ENCODE results near the gene SLC25A26.
A peak's percentile ranks its signal among the peaks of the same experiment; 100 is the strongest.
"Not testable (repeated sequence)": the region's sequence is repeated elsewhere in the genome, so short reads cannot be mapped to it uniquely, and the experiment has no call there.

Gene SLC25A26, protein sequence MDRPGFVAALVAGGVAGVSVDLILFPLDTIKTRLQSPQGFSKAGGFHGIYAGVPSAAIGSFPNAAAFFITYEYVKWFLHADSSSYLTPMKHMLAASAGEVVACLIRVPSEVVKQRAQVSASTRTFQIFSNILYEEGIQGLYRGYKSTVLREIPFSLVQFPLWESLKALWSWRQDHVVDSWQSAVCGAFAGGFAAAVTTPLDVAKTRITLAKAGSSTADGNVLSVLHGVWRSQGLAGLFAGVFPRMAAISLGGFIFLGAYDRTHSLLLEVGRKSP

DNA sequence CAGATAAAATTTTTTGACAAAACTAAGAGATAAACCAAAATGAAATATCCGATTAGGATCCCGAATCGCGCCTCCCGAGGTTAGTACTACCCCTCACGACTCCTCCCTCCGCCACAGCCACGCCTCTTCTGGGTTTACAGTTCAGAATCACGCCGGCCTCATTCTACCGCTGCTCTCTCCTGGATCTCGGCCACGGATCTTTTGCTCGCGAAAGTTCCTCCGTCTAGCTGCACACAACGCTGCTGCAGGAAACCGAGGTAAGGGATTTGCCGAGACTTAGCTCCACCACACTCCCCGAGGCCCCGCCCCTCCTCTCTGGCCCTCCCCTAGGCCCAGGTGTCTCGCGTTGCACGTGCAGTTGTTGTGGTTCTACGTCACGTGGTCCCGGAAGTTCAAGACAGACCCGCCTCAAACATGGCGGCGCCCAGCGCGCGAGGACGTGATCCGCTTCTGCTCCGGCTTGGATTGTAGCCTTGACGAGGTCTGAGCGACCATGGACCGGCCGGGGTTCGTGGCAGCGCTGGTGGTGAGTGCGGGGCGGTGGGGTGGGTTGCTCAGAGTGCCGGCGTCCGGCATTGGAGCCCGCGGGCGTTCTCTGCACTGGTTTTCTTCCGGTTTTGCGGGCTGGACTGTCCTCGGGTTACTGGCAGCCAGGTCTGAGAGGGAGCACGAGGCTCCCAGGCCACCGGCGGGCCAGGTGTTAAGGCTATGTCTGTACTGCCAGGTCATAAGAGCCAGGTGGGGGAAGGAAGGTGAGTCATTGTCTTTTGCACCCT lies at the start of gene SLC25A26:
SLC25A26 (plus strand) TSS at position 400 of the 776 bp plus-strand sequence; CDS start at position 494, 94 bp downstream.
- DNase-seq, result peak; percentile 89 to 97

DNA sequence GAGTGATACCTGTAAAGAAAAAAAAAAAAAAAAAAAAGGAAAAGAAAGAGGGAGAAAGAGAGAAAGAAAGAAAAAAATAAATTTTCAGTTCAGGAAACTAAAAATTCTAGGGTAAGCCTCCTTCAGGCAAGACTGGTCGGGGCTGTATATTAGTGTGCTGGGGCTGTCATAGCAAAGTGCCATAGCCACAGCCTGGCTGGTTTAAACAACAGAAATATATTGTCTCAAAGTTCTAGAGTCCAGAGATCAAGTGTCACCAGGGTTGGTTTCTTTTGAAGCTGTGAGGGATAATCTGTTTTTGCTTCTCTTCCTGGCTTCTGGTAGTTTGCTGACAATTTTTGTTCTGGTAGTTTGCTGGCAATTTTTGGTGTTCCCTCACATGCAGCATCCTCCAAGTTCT lies 48.4 kb upstream of the SLC25A26 start:
- no peak for DNase-seq

DNA sequence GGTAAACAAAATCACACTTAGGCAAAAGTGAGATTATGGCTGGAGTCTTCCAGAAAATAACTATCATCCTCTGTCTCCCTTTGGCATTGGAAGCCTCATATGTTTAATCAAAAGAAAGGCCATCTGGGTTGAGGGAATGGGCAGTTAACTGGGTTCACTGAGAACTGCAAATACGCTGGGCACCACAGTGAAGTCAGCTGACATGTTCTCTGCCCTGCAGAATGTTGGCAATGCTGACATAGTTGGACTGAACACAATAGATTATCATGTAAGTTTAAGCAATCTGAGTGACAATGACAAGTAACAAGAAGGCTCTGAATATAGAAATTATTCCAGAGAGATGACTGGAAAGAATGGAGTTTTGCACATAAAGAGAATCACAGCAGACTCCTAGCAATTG lies 43.8 kb upstream of the SLC25A26 start:
- no peak for DNase-seq

DNA sequence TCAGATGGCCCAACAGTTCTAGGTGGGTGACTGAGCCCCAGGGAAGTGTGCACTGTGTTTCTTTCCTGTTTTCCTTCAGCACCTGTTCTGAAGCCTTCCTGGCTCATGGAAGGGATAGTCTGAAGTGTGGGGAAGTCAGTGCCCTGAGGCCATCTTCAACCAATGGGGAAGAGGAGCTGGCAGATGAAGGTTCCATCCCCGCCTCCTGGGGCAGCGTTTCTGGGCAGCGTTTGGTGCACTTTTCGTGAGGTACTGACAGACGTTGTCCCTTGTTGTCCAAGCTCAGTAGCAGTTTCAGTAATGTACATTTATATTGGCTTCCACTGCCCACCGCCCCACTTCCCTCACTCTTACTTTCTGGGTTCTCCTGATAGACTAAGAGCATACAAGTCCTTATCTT lies 42.6 kb upstream of the SLC25A26 start:
- no peak for DNase-seq

DNA sequence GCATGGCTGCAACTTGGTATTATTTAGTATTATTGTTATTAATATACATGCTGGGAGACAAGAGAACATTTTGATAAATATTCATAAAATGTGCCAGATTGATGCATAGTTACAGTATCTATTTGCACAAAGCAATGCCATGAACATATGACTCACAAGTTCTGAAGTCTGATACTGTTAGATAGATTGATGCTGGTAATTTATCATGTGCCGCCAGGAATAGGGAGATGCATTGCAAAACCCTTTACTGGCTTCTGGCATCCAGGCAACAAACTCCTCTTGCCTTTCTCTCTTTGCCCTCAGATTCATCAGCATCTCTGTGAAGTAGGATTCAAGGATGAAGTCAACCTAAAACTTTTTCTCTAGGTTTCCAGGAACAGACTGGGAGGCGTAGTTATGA lies 41.0 kb upstream of the SLC25A26 start:
- no peak for DNase-seq

DNA sequence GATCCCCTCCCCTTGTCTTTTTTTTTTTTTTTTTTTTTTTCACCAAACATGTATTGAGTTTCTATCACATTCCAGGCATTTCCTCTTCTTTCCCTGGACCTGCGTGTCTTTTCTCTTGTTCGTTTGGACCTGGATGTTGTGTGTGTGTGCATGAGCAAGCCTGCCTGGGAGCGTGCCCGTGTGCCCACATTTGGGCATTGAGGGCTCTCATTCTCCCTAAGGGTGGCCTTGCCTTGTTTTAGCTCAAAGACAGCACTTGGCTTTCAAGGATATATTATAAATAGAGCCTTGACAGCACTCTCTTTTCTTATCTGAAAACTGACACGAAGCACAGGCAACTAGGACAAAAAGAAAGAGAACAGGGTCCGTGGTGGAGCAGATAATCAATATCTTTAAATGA lies 39.0 kb upstream of the SLC25A26 start:
- no peak for DNase-seq

DNA sequence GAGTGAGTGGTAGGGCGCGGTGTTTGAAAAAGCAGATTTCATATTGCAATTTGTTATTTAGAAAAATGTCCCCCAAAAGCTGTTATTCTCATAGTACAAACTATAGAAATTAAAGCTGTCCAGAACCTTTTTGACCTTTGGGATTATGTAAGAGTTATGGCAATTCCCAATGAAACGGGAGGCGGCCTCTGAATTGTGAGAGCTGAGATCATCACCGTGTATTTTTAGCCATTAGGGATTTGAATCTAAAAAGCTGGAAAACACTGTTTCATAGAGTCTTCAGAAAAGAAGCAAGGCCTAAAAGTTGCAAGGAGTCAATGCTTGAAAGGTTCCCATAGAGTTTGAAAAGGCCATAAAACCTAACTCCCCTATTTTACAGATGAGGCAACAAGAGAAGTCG lies 38.6 kb upstream of the SLC25A26 start:
- no peak for DNase-seq

DNA sequence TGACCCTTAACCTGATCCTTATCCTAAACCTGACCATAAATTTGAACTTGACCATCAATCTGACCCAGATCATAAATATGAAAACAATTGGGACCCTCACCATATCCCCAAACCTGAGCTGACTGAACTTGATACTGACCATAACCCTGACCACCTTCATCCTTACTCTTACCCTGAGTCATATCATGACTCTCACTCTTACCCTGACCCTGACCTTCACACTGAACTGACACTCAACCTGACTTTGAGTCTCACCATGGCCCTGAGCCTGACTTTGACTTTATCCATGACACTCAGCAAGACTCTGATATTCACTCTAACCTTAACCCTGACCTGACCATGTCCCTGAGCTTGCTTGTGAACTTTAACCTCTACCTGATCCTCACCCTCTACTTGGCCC lies 34.3 kb upstream of the SLC25A26 start:
- DNase-seq, result no peak

DNA sequence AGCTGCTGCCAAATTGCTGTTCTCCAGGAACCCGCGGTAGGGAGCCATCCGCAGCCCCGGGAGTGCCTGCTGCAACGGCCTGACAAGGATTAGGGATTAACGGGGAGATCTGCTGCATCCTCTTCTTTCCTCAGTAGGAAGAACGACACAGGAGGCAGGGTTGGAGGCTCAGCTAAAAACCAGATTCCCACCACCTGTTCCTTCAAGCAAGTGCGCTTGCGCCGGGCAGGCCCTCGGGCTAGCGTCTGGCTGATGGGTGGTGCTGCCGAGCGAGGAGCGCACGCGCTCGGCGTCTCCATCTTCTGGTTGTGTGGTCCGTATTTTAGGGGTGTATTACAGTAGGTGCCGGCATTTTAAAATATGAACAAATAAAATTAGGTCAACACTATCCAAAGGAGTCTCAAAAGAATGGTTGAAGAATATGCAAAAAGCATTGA lies 25.4 kb upstream of the SLC25A26 start:
- no peak for DNase-seq

DNA sequence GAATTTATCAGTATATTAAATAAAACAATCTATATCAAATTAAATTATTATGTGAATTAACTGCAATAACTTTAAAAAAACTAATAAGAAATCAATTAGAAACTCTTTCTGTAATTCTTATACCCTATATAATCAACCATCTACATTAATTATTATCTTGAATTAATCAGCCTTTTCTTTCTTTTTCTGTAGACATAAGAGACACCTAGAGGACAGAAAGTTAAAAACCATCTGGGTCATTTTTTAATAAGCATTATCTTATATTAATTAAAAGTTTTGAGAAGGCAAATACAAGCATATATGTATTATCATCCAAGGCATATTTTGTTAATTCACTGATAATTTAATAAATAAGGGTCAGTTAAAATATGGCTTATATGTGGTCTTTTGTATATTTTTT lies 24.2 kb upstream of the SLC25A26 start:
- peak; percentile 19 to 38 for DNase-seq

DNA sequence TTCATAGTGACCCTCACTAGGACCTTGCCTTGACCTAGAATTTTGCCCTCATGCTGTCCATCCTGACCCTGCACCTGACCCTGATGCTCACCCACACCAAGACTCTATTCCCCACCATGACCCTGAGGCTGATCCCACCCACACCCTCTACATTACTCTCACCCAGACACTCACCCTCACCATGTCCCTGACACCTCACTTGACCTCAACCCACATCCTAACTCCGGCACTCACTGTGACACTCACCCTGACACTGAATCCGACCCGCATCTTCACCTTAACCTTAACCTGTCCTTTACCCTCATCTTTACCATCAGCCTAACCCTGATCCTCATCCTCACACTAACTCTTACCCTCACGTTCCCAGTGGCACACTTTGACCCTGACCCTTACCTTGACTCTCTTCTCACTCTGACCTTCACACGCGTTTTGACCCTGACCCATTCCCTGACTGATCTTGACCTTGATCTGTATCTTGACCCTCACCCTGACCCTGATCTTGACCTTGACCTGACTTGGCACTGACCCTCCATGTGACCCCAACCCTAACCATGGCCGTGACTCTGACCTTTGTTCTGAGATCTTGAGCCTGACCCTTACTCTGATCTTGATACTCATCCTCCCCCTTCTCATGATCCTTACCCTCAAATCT lies 22.2 kb upstream of the SLC25A26 start:
- DNase-seq, result no peak

DNA sequence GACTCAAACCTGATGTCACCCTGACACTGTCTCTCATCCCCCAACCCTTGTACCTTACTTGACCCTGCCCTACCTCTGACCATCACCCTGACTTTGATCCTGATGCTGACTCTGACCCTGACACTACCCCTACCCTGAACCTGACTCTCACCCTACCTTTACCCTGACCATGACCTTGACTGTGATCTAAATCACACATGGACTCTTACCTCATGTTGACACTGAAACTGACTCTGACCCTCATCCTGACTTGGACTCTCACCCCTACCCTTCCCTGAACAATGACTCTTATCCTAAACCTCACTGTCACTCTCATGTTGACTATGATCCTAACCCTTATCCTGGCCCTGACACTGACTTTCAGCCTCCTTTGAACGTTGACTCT lies 21.7 kb upstream of the SLC25A26 start:
- no peak for DNase-seq

DNA sequence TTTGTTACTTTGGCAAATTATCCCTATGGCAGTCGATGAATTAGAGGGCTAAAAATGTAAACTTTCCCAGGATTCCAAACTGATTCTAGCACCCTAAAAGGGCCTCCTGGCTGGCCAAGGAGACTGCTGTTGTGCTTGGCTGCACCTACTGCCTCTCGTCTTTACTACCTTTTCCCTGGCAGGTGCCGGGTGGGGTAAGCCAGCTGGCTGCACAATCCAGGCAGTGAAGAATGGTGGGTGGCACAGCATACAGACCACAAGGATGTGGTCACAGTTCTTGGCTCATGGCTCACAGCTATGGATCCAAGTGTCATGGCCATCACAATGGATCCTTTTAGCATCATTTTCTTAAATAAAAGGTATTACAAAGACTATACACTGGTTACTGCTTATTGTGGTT lies 20.7 kb upstream of the SLC25A26 start:
- no peak for DNase-seq

DNA sequence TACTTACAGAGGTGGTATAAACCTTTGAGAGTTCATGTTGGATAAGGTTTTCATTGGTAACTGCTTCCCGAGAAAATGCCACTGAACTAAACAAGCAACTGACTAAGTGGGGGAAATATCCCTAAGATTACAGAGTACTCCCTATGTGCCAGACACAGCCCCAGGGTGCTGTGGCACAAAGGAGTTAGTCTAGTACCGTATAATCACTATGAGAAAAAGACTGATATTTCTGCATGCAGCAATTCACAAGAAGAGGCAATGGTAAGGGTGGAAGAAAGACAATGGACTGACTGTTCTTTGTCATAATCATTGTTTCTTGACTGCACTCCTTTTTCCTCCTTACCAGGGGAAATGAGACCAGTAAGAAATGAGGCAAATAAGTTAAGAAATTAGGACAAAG lies 20.0 kb upstream of the SLC25A26 start:
- no peak for DNase-seq

DNA sequence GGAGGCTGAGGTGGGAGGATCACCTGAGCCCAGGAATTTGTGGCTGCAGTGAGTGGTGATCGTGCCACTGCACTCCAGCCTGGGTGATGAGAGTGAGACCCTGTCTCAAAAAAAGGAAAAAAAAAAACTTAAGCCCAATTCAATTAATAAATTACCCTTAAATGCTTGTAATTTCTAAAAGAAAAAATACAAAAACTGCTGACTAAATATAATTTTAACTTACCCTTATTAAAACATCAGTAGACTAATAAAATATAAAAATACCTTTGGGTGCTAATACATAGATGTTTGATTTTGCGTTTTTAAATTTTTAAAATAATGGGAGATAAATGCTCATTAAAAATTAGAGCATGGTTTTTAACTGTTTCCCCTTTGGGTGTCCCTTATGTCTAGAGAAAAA lies 17.5 kb upstream of the SLC25A26 start:
- DNase-seq, result no peak

DNA sequence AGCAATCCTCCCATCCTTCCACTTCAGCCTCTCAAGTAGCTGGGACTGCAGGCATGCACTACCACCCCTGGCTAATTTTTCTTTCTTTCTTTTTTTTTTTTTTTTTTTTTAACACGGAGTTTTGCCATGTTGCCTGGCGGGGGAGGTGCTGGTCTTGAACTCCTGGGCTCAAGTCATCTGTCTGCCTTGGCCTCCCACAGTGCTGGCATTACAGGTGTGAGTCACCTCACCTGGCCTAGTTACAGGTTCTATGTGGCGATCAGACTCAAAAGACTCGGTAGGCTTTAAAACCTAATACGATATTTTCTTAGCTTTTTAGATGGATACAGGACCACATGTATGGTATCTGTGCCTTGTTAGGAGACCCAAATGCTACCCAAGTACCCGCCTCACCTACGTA lies 14.0 kb upstream of the SLC25A26 start:
- no peak for DNase-seq

DNA sequence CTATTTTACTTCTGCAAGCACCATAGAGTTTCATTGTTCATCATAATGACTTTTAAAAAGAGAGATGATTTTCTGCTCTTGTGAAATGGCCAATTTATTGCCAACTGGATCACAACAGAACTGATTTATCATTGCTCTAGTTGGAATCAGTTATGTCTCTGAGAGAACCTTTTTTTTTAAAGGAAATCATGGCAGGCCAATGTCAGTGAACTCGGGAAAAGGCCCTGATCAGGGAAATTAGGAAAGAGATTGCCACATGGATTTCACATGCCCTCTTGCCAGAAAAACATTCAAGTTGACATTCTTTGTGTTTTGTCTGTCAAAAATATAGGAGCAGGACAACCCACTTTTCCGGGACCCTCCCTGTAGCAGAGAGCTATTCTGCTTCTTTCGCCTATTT lies 12.6 kb upstream of the SLC25A26 start:
- DNase-seq, result no peak

DNA sequence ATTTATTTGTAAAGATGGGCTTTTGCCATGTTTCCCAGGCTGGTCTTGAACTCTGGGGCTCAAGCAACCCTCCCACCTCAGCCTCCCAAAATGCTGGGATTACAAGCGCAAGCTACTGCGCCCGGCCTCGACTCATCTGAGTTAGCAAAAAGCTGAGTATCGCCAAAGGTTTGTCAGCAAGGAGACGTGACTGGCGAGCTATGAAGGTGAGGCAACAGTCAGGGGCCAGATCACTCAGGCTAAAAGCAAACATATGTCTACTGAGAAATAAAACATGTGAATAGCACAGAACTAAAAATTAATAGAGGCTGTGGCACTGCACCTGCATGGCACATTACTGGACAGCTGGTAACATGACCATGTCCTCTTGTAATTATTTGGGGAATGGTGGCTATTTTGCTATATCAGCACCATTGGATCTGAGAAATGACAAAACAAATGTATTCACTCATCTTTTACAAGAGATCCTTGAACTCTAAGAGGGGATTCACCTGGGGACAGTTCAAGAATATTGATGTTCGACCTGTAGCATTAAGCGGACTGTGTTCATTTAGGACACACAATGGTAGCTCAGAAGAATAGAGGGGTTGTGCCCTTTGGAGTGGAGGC lies 10.0 kb upstream of the SLC25A26 start:
- DNase-seq, result no peak

DNA sequence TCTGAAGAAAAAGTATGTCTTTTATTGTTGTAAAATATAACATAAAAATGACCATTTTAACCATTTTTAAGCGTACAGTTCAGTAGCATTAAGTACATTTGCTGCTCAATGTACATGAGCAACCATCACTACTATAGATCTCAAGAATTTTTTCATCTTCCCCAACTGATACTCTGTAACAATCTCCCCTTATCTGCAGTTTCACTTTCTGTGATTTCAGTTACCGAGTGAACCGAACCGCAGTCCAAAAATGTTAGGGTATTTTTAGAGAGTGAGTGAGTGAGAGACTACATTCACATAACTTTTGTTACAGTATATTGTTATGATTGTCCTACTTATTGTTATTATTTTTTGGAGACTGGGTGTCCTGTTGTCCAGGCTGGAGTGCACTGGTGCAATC lies 9.0 kb upstream of the SLC25A26 start:
- DNase-seq, result no peak

DNA sequence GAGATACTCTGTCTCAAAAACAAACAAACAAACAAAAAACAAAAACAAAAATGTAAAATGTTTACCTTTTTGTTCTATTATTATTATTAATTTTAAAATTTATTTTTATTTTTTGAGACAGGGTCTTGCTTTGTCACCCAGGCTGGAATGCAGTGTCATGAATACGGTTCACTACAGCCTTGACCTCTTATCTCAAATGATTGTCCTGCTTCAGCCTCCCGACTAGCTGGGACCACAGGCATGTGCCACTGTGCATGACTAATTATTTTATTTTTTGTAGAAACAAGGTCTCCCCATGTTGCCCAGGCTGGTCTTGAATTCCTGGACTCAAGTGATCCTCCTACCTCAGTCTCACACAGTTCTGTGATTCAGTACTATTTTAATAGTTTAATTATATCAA lies 5.7 kb upstream of the SLC25A26 start:
- no peak for DNase-seq

DNA sequence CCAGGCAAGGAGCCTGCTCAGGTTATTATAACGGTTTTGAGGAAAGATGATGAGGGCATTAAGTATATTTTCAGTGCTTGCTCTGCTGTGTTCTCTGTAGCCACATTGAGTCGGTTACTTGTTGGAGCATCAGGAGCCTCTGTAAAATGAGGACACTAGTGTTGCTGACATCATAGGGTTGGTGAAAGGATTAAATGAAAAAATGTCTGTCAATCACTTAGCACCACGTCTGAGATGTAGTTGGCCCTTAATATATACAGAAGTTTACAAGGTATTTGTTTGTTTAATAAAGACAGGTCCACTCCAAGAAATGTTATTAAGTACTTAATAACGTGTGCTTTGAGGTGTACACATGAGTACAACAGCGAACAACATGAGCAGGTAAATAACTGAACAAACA lies 735 bp upstream of the SLC25A26 start:
- peak in 1 of 2 experiments; percentile 32 for DNase-seq

DNA sequence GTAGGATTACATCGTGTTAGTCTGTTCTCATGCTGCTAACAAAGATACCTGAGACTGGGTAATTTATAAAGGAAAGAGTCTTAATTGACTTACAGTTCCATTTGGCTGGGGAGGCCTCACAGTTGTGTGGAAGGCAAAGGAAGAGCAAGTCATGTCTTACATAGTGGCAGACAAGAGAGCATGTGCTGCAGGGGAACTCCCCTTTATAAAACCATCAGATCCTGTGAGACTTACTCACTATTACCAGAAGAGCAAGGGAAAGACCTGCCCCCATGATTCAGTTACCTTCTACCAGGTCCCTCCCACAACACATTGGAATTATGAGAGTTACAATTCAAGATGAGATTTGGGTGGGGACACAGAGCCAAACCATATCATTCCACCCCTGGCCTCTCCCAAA lies 3.4 kb downstream of the SLC25A26 start:
- DNase-seq, result no peak

DNA sequence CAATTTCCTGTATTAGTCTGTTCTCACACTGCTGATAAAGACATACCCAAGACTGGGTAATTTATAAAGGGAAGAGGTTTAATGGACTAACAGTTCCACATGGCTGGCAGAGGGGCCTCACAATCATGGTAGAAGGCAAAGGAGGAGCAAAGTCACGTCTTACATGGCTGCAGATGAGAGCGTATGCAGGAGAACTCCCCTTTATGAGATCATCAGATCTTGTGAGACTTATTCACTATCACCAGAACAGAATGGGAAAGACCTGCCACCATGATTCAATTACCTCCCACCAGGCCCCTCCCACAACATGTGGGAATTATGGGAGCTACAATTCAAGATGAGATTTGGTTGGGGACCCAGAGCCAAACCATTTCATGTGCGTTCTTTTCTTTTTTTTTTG lies 5.3 kb downstream of the SLC25A26 start:
- not testable (repeated sequence) for DNase-seq

DNA sequence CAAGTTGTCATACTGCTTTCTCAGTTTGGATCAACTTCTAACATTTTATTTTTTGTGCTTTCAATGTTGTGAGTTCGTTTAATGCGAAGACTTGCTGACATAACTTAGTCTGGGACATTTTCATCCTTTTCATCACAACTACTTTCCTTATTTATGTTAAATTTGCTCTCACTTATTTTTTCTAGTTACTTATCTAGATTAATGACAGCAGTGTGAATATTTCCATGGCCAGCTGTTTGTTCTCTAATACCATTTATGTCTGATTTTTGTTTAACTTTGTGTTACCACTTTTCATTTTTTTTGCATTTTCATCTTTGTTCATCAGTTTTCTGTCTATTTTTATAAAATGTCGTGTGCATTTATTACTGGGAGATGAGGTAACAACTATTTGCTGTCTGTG lies 6.2 kb downstream of the SLC25A26 start:
- DNase-seq, result no peak
